Panc1 (cell line): ENCODE data around the gene UPF3A. TPM values are rescaled to one million over a fixed set of nuclear protein-coding genes. Genes with fewer than 3 reads are reported as not detected.

Experiments used
- ATAC-seq: fragments of 200-7000 bp; cut with Tn5 transposase; 2 replicates; pipeline ENCODE4 v1.9.1; 2020; ENCODE audit warnings: mild to moderate bottlenecking, moderate library complexity
- BruUV-seq: library from RNA; stranded (reverse); fragments of 400-500 nt; replicated peaks from 2 replicates; lab custom pipeline; 2021; lab: Mats Ljungman, UMichigan
- CTCF ChIA-PET: fragments of 300-600 bp; sonication (Branson Sonifier 250); formaldehyde crosslinking; loops from one replicate; lab custom pipeline; 2022; ENCODE audit warnings: antibody characterized with exemption; lab: Charles Lee
- POLR2A ChIA-PET: fragments of 300-600 bp; sonication (Branson Sonifier 250); formaldehyde crosslinking; loops from one replicate; lab custom pipeline; 2022; ENCODE audit warnings: antibody characterized with exemption; lab: Charles Lee
- DNase-seq: peaks from one replicate; pipeline ENCODE4 v3.0.0-alpha.2; 2010; ENCODE audit warnings: low read depth, low spot score
- H3K27ac ChIP-seq: 2 replicates; pipeline ENCODE4 v1.5.1; 2011; ENCODE audit warnings: mild to moderate bottlenecking, low read length, inconsistent platforms
- H3K27me3 ChIP-seq: fragments of 200-500 bp; sonication (Bioruptor generic); 2 replicates; pipeline ENCODE4 v1.6.0; 2014; ENCODE audit warnings: low read length, inconsistent platforms; ENCODE audit not compliant: control insufficient read depth, insufficient read depth
- H3K36me3 ChIP-seq: fragments of 200-500 bp; sonication (Bioruptor generic); 2 replicates; pipeline ENCODE4 v1.5.1; 2014; ENCODE audit warnings: inconsistent platforms, mild to moderate bottlenecking, low read length, moderate library complexity; ENCODE audit not compliant: control insufficient read depth, insufficient read depth
- H3K4me1 ChIP-seq: 2 replicates; pipeline ENCODE4 v1.5.1; 2011; ENCODE audit warnings: inconsistent platforms, mild to moderate bottlenecking, low read length, moderate library complexity; ENCODE audit not compliant: control insufficient read depth, insufficient read depth
- H3K4me3 ChIP-seq, 2 experiments: 2 replicates each; pipeline ENCODE4 v1.5.1; 2011 to 2012; ENCODE audit warnings: low read depth in 2 of 2, low read length in 2 of 2, mild to moderate bottlenecking in 2 of 2, inconsistent platforms in 1 of 2, moderate library complexity in 1 of 2
- H3K9me3 ChIP-seq: fragments of 200-500 bp; sonication (Bioruptor generic); 2 replicates; pipeline ENCODE4 v1.5.1; 2014; ENCODE audit warnings: low read depth, mild to moderate bottlenecking, inconsistent platforms, low read length, moderate library complexity; ENCODE audit not compliant: control insufficient read depth, insufficient read depth
- CTCF ChIP-seq: fragments of 450-650 bp; IDR thresholded peaks from 2 replicates; pipeline ENCODE4 v1.5.1; 2017; ENCODE audit warnings: mild to moderate bottlenecking
- POLR2AphosphoS5 ChIP-seq: IDR thresholded peaks from 2 replicates; pipeline ENCODE4 v1.6.1; 2012; ENCODE audit warnings: mild to moderate bottlenecking, low read depth, low read length, moderate library complexity
- REST ChIP-seq, 2 experiments: IDR thresholded peaks; 2 replicates each; pipeline ENCODE4 v1.6.1; 2011 to 2012; ENCODE audit warnings: low read depth in 2 of 2, control low read depth in 1 of 2, low read length in 1 of 2, mild to moderate bottlenecking in 1 of 2, moderate library complexity in 1 of 2; ENCODE audit not compliant: insufficient read depth in 1 of 2
- SIN3A ChIP-seq: IDR thresholded peaks from 2 replicates; pipeline ENCODE4 v1.6.1; 2012; ENCODE audit warnings: low read depth, mild to moderate bottlenecking, low read length, moderate library complexity, borderline replicate concordance; ENCODE audit not compliant: insufficient read depth
- TCF7L2 ChIP-seq: IDR thresholded peaks from 2 replicates; pipeline ENCODE4 v1.6.1; 2011; ENCODE audit warnings: mild to moderate bottlenecking, low read depth, low read length, inconsistent platforms
- in situ Hi-C: cut with HindIII; loops from 2 replicates; pipeline ENCODE4 v1.10.0; 2016; ENCODE audit warnings: low sequenced_read_pairs, low pct_unique_long_range_greater_than_20kb
- intact Hi-C: fragments of 100-400 bp; cut with micrococcal nuclease; formaldehyde crosslinking; loops from one replicate; pipeline ENCODE4 v1.10.0; 2022; ENCODE audit not compliant: unreplicated experiment
- total RNA-seq: library from RNA; stranded (reverse); gene quantifications from one replicate; pipeline ENCODE4 v1.2.1, GENCODE V29; 2021; ENCODE audit not compliant: unreplicated experiment

The UPF3A gene
- total RNA-seq, 1 experiment from 2014 or later, result 36.3 TPM

DNA sequence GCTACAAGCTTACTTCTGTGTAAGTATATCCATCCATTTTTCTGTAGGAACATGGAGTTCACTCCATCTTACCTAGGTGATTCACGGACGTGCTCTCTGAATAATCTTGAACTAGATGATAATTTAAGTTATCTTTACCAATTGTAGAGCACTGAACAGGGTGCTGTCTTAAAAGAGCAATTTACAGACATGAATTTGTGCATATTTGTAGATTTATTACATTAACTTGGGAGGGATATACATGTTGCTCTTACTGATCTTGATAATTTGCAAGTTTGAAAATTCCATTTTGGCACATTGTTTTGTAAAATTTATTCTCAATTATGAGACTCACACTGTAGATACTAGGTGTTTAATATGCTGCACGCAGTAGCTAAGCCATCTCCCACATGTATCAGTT lies 37.4 kb upstream of the UPF3A start:
- DNase-seq, result no peak
- Histone ChIP-seq H3K27ac (no peak overlapping the region), H3K4me3 (no peak overlapping the region), H3K9me3 (no peaks in the 10 kb centered on the region), H3K4me1 (no peaks in the 10 kb centered on the region), H3K36me3 (peaks cover 46% of the 10 kb centered on the region), H3K27me3 (no peaks in the 10 kb centered on the region)
- no peak for TF ChIP-seq SIN3A
- no peak for TF ChIP-seq CTCF
- no peak for TF ChIP-seq POLR2AphosphoS5
- TF ChIP-seq REST (IDR thresholded peaks at IDR 0.05; ENCODE audit: insufficient read depth in 1 of 2, low read depth in 2 of 2, low read length in 1 of 2), result no peak
- TF ChIP-seq TCF7L2, result no peak
- in situ Hi-C loops, result no loop called here
- BruUV-seq, result no TSS peak
- no peak for ATAC-seq
- CTCF ChIA-PET, result no interaction called here
- intact Hi-C loops, result no loop called here
- POLR2A ChIA-PET, result no interaction called here

DNA sequence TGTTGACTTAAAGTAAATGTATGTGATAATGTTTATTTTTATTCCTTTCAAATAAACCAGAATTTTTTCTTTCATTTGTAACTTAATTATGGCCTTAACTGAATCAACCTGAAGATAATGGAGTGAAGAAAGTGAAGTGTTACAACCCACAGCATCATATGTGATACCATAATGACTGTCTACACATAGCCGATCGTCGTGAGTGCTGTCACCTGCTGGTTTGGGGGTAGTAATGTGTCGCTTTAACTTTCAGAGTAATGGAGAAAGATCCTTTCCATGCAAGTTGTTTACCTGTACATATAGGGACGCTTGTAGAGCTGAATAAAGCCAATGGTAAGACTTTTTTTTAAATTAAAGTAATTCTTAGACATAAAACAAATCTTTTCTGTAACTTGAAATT lies 36.8 kb upstream of the UPF3A start:
- DNase-seq (no peak), ATAC-seq (no peak)
- no peak for TF ChIP-seq REST (IDR thresholded peaks at IDR 0.05; ENCODE audit: insufficient read depth in 1 of 2, low read depth in 2 of 2, low read length in 1 of 2)
- CTCF ChIA-PET, result no interaction called here
- Histone ChIP-seq H3K4me3 (no peak overlapping the region), H3K27me3 (no peaks in the 10 kb centered on the region), H3K9me3 (no peaks in the 10 kb centered on the region), H3K36me3 (peaks cover 41% of the 10 kb centered on the region), H3K27ac (no peak overlapping the region), H3K4me1 (no peaks in the 10 kb centered on the region)
- BruUV-seq, result no TSS peak
- intact Hi-C loops (no loop called here), in situ Hi-C loops (no loop called here)
- POLR2A ChIA-PET, result no interaction called here
